Heart left ventricle (tissue), 13 donors: ENCODE data around the gene ZNF423.

Experiments used
- POLR2A ChIP-seq, 2 donors: fragments of 450-650 bp; IDR thresholded peaks; one replicate each; pipeline ENCODE4 v1.6.1; 2017; ENCODE audit warnings: antibody characterized with exemption in 2 of 2, mild to moderate bottlenecking in 2 of 2, moderate library complexity in 2 of 2
- TF ChIP-seq, protein P1 (sequence below), 12 donors: fragments of 200-600 bp; sonication (generic) in 4 of 12; IDR thresholded peaks; one replicate each; pipeline versions ENCODE4 v1.5.0 to v1.8.0; 2018 to 2022; ENCODE audit warnings: antibody characterized with exemption in 12 of 12, mild to moderate bottlenecking in 5 of 12
- donor health status: ischemic (EF 13 %, LVEDD 7.1; RV severe dilation, severe dysfunction).
- donor health status: DM: no; HTN: yes; CAD: no.
- donor health status: DM: no; HTN: no; CAD: no.
- donor health status: ischemic (EF 25% LVEDD 6.9; RV normal size, moderate dysfunction).
- donor health status: ischemic (EF 25% LVEDD 5.7; RV mildly dilated, moderate dysfunction).
- donor health status: ischemic (EF 35%, LVEDD 5.7; RV mildly dilated, moderate dysfunction).
- donor health status: nonischemic (EF 11% LVEDD 7.7; RV severe dilation, severe dysfunction).
- donor health status: DM: yes; HTN: yes; CAD: no.
- donor health status: PGD.
- donor health status: ischemic (EF 29% LVEDD 5.4; RV normal size, mild dysfunction).
- donor health status: nonischemic (EF 23%, LVEDD 6.1; RV moderate dilation, normal function).

DNA sequence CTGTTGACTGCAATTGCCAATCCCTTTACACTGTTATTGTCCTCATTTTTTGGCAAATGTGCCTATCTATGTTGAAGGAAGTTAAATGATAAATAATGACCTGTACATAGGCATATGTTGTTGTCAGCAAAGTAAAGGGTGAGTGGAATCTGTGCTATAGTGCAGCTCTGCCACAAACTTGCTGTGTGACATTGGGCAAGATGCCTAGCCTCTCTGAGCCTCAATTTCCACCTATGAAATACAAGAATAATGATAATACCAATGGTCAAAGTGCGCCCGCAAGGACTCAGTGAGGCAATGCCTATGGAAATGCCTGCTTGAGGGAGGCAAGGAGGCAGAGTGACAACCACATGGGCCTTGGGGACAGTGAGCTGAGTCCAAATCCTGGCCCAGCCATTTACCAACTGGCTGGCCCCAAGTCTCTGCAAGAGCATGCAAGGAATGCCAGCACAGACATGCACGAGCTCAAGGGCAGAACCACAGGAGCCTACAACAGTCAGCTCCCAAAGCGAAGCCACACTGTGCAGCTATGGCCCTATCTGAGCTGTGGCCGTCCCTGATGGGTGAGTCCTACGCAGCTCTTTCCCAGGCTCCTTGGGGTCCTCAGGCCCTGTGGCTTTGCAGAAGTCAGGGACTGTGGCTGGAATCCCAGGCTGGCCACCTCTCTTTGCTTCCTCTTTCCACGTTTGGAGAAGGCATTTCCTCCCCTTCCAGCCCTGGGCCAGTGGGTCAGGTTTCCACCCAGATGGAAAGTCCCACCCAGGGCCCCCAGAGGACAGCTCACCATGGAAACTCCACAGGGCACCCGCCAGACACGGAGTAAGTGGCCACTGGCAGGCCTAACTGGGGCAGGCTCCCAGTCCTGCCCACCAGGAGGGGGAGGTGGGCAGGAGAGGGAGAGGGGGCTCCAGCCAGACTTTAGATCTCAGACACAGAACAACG, 82.1 kb downstream of the ZNF423 start:
- no peak for TF ChIP-seq POLR2A (IDR thresholded peaks at IDR 0.05)
- TF ChIP-seq, protein P1, sequence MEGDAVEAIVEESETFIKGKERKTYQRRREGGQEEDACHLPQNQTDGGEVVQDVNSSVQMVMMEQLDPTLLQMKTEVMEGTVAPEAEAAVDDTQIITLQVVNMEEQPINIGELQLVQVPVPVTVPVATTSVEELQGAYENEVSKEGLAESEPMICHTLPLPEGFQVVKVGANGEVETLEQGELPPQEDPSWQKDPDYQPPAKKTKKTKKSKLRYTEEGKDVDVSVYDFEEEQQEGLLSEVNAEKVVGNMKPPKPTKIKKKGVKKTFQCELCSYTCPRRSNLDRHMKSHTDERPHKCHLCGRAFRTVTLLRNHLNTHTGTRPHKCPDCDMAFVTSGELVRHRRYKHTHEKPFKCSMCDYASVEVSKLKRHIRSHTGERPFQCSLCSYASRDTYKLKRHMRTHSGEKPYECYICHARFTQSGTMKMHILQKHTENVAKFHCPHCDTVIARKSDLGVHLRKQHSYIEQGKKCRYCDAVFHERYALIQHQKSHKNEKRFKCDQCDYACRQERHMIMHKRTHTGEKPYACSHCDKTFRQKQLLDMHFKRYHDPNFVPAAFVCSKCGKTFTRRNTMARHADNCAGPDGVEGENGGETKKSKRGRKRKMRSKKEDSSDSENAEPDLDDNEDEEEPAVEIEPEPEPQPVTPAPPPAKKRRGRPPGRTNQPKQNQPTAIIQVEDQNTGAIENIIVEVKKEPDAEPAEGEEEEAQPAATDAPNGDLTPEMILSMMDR (IDR thresholded peaks at IDR 0.05), result no peak
